ENCODE data around the gene ZSCAN25.
"Not testable (repeated sequence)": the region's sequence is repeated elsewhere in the genome, so short reads cannot be mapped to it uniquely, and the experiment has no call there.

ZSCAN25 gene

DNA sequence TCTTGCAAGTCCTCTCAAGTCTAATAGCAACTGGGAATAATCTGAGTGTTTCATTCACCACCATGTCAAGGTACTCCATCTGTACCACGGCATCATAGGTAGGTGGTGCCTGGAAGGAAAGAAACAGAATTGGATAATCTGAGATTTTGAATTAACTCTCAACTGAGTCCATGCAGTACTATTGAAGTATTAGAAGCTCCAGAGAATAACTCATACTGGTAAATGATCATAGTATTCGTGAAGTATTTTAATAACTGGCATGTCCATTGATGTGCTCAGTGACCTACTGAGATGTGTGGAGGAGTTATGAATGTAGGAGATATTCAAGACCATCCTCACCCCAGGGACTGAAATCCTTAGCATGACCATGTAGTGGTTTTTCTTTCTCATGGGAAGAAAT is 35.9 kb downstream of the ZSCAN25 start:
- no peak for DNase-seq

DNA sequence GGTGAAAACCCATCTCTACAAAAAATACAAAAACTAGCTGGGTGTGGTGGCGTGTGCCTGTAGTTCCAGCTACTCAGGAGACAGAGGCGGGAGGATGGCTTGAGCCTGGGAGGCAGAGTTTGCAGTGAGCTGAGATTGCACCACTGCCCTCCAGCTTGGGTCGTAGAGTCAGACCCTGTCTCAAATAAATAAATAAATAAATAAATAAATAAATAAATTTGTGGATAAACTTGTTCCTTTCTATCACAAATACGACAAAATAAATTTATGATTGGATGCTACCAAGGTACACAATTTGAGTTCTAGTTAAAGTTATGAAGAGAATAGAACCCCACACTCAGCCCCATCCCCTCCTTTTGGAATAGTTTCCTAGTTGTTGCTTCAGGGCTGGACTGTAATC is 36.5 kb downstream of the ZSCAN25 start:
- not testable (repeated sequence) for DNase-seq

DNA sequence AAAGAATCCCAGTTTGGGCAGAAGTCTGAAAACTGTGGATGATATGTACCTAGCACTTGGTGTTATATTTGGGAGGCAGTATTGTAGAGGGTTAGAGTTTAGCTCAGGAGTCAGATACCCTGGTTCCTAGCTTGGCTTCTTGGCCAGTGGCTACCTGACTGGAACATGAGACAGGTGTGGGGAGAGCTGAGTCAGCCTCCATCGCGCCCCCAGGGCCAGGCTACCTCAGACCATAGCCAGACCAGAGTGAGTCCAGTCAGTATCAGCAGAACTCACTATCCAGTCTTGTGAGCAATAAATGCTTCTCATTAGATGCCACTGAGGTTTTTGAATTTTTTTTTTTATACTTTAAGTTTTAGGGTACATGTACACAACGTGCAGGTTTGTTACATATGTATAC is 37.0 kb downstream of the ZSCAN25 start:
- DNase-seq, result no peak

DNA sequence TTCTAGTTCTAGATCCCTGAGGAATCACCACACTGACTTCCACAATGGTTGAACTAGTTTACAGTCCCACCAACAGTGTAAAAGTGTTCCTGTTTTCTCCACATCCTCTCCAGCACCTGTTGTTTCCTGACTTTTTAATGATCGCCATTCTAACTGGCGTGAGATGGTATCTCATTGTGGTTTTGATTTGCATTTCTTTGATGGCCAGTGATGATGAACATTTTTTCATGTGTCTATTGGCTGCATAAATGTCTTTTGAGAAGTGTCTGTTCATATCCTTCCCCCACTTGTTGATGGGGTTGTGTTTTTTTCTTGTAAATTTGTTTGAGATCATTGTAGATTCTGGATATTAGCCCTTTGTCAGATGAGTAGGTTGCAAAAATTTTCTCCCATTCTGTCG is 37.9 kb downstream of the ZSCAN25 start:
- not testable (repeated sequence) for DNase-seq

DNA sequence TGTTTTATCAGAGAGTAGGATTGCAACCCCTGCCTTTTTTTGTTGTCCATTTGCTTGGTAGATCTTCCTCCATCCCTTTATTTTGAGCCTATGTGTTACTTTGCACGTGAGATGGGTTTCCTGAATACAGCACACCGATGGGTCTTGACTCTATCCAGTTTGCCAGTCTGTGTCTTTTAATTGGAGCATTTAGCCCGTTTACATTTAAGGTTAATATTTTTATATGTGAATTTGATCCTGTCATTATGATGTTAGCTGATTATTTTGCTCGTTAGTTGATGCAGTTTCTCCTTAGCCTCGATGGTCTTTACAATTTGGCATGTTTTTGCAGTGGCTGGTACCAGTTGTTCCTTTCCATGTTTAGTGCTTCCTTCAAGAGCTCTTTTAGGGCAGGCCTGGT is 41.1 kb downstream of the ZSCAN25 start:
- not testable (repeated sequence) for DNase-seq

DNA sequence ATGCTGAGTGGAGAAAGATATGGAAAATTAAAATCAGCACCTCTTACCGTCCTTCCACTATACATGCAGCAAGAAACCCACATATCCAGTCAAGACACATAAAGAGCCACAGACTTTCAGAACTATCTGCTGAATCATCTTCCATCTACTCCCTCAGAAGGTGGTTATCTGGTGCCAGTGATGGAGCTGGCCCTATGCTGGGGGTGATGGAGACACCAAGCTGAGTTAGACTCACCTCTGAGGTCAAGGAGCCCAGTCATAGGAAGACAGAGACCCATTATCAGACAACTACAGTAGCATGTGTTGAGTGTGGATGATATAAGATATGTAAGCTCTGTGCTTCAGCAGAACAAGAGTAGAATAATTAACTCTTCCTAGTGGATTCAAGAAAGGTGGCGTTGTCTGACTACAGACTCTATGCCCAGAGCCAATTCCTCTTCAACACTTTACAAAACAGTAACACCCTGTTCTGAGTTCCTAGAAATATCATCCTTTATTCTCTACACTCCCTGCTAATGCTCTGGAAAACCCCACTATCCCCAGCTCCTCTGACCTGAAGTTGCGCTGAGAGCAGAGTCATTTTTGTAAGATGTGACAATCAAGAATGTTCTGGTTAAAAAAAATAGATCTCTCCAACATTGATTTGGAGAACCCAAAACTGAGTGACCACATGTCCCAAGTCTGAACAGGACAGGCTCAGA is 48.7 kb downstream of the ZSCAN25 start:
- no peak for DNase-seq

DNA sequence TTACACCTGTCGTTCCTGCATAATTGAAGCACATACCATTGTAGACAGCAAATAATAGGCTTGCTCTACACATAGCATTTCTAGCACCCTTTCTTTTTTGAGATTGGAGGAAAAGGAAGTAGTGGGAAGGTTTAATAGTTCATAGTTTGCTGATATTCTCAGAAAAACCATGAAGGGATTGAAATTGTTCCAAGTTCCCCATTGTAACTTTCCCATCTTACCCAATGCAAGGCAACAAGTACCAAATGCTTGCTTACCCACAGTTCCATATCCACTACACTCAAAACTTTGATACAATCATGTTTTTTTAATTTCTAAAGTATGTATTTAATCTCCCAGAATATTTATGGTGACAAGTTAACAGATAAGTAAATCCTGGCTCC is 49.3 kb downstream of the ZSCAN25 start:
- DNase-seq, result no peak

DNA sequence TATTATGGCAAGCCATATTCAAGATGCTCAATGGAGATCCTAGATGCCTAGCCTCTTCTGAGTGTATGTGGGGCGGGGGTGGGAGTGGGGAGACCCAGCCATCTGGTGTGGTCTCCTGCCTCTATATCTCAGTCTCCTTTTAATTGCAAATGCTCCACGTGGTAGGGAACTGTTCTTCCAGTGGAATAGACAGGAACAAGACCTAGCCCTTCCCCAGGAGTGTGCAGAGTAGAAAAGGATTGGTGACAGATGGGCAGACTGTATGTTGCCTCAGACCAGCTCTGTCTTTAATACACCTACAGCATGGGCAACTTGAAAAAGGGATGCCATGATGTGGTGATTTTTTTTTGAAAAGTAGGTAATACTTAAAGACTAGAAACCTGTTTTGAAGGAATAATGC is 50.4 kb downstream of the ZSCAN25 start:
- no peak for DNase-seq

DNA sequence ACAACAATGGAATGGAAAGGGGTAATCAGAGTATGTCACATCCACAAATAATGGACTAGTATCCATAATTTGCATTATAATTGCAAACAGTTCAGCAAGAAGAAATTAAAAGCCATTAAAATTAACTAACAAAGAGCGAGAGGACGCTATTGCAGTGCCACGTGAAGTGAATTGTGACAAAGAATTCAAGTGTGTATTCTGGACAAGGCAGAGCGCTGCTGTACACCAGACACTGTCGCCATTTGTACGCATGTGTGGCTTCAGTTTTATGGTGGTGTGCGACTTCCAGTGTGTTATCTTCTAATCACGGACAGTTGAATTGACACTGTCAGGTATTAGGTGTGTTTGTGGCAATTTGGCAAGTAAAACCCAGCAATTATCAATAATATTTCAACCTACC is 51.8 kb downstream of the ZSCAN25 start:
- no peak for DNase-seq

DNA sequence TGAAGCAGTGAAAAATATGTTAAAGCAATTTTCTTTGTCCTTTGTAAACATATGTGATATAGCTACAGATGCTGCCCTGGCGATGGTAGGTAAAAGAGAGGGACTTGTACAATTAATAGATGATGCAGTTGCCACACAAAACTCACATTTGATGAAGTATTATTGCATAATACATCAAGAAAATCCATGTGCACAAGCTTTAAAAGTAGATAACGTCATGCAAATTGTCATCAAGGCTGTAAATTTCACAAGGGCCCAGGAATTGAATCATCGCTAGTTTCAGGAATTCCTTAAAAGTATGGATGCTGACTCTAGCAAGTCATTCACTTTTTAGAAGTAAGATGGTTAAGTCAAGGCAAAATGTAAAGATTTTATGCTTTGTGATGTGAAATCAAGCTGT is 53.0 kb downstream of the ZSCAN25 start:
- DNase-seq, result no peak

DNA sequence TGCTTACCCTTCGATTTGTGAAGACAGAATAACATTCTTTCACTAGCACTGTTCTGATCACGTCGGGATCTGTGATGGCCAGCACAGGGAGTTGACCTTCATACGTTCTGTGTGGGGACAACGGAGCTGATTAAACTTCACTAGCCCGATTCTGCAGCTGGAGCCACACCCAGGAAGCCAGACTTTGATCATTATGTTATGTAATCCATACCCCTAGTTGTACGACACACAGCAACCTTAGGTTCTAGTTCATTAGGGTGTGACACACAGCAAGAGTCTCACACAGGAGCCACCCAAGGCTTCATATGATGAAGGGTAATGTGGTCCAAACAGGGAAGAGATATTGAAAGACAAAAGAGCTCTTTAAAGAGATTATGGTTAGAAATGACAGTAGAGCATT is 55.8 kb downstream of the ZSCAN25 start:
- no peak for DNase-seq

DNA sequence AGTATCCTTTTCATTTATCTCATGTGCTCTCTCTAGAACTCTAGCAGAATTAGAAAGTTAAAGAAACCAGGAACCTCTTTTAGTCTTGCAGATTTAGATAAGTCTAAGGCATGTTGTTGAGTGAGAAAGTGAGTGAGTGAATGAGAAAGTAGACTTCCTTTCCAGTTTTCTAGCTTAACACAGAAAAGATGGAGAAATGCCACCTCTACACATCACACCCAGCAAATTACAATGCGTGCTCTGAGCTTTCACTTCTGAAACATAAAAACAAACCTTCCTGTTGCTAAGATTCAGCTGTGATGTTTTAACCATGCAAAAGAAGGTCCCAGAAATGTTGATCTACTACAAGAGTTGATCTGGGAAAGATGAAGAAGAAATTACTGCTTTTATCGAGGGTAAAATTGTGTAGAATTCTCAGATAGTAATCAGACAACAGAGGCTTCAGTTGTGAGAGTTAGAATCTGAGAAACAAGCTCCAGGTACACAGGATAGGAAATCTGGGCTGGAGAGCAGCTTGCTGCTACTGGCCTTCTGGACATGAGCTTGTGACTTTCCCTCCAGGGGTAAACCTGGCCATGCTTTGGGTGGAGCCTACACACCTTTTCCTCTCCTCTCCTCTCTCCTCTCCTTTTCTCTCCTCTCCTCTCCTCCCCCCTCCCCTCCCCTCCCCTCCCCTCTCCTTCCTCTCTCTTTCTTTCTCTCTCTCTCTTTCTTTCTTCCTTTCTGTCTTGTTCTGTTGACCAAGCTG is 58.4 kb downstream of the ZSCAN25 start:
- no peak for DNase-seq

DNA sequence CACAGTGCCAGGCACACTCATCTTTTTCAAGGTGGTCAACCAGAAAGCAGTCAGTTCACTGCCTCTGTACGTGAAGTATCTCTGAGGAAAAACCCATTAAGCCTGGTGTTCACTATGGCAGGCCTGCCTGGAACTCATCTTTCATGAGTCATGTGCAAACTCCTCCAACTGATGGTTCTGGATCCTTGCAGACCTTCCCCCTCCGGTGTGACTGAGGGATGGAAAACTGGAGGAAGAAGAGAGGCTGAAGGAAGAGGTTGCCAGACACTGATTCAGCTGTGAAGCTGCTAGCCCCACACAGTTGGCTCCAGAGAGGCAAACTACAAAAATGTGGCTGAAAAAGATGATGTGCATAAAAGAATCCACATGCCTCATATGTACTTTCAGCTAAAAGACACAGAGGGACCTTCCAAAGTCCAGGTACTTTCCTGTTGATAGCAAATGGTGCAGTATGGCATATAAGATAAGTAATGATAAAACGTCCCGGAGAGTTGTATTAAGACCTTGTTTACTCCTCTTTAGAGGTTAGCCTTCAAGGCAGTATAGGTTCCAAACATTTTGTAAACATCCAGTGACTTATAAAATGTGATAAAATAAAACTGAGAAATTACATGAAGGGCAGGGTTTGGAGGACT is 60.4 kb downstream of the ZSCAN25 start:
- no peak for DNase-seq

DNA sequence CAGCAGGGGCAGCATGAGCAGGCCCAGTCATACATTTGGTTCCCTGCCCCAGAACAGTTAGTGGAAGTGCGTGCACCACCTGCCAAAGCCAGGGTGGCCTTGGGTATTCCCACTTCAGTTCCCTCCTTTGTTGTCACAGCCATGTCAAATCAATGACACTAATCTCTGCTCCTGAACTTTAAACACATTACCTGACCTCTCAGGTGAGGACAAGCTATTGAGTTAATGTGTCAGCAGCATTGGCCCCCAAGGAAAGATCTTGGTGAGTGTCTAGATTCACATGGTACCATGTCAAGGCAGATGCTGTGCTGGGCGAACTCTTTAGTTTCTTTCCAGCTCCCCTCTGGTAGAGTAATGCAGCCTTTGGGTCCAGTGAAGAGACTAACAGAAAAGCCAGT is 60.9 kb downstream of the ZSCAN25 start:
- DNase-seq, result no peak

DNA sequence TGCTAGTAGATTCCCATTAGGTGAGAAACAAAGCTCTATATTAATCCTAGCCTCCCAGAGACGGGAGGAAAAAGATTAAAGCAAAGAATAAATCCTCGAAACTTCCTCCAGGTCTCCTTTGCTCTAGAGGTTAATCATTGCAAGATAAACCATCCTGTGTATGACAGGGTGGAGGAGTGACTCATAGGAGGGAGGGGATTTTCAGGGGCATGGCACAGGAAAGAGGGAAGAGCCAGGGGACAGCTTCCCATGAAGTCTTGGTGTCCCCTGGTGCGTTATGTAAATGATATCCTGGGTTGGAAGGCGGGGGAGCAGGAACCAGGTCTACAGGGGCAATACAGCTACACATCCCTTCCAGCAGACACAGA is 62.3 kb downstream of the ZSCAN25 start:
- no peak for DNase-seq

DNA sequence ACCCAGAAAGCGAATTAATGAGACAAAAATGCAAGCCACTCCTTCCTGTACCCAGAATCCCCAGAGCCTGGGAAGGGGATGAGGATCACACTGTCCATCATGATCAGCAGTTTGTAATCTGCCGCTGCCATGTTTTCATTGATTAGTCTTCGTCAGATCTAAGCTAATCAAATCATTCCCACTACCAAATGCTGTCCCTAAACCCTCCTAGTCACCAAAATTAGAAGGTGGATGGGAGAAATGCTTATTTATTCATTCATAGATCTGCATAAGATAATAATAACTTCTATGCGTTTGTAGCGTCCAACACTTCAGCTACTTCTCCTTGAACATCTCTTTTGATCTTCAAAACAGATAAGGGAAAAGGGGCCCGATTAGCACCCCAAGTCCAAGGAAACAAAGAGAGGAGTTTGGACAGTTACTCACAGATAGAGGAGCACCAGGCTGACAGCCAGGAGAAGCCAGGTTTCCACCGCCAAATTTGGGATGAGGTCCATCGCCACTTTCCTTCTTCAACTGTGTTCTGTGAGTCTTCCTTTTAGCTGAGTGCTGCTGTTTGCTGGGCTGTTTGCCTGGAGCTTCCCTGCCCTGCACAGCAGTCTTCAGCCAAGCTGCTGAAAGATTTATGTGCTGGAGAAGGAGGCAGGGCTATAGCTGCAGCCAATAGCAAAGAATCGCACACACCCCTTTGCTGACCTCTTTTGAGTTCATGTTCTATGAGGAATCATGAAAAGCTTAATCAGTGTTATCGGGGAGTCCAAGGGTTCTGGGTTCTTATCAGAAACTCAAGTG is 62.9 kb downstream of the ZSCAN25 start, which contains the start of gene CYP3A5:
CYP3A5 (minus strand) TSS at position 597 of the 792 bp plus-strand sequence; CDS start at position 497, 100 bp downstream.
- DNase-seq, result no peak
